BLaER1 treated with 17β-estradiol and CSF1 and Interleukin-3, amounts not matched to agents 10 nM and 100 nM (cell line): ENCODE data around the gene ALAS2.
"Not testable (repeated sequence)": the region's sequence is repeated elsewhere in the genome, so short reads cannot be mapped to it uniquely, and the experiment has no call there.

Experiments
- H3K27ac ChIP-seq, 11 experiments: shearing (Covaris generic); formaldehyde crosslinking; 2 replicates each; pipeline ENCODE4 v1.8.1; 2022
- H3K27me3 ChIP-seq, 11 experiments: shearing (Covaris generic); formaldehyde crosslinking; 2 replicates each; pipeline ENCODE4 v1.8.1; 2022
- H3K36me3 ChIP-seq, 11 experiments: shearing (Covaris generic); formaldehyde crosslinking; 2 replicates each; pipeline ENCODE4 v1.8.1; 2022
- H3K4me1 ChIP-seq, 10 experiments: shearing (Covaris generic); formaldehyde crosslinking; 2 replicates each; pipeline ENCODE4 v1.8.1; 2022
- H3K4me2 ChIP-seq, 11 experiments: shearing (Covaris generic); formaldehyde crosslinking; 2 replicates each; pipeline ENCODE4 v1.8.1; 2022
- H3K4me3 ChIP-seq, 10 experiments: shearing (Covaris generic); formaldehyde crosslinking; 2 replicates each; pipeline ENCODE4 v1.8.1; 2022
- H3K9ac ChIP-seq, 11 experiments: shearing (Covaris generic); formaldehyde crosslinking; 2 replicates each; pipeline ENCODE4 v1.8.1; 2022
- H3K9me3 ChIP-seq, 11 experiments: shearing (Covaris generic); formaldehyde crosslinking; replicated peaks in 1 of 11; 2 replicates each; pipeline ENCODE4 v1.8.1; 2022
- H4K20me1 ChIP-seq, 11 experiments: shearing (Covaris generic); formaldehyde crosslinking; 2 replicates each; pipeline ENCODE4 v1.8.1; 2022
- Cebpa-rat ChIP-seq, 11 experiments: shearing (Covaris generic); IDR thresholded peaks; 2 replicates each; pipeline ENCODE4 v1.8.1; 2022

ALAS2 gene

DNA sequence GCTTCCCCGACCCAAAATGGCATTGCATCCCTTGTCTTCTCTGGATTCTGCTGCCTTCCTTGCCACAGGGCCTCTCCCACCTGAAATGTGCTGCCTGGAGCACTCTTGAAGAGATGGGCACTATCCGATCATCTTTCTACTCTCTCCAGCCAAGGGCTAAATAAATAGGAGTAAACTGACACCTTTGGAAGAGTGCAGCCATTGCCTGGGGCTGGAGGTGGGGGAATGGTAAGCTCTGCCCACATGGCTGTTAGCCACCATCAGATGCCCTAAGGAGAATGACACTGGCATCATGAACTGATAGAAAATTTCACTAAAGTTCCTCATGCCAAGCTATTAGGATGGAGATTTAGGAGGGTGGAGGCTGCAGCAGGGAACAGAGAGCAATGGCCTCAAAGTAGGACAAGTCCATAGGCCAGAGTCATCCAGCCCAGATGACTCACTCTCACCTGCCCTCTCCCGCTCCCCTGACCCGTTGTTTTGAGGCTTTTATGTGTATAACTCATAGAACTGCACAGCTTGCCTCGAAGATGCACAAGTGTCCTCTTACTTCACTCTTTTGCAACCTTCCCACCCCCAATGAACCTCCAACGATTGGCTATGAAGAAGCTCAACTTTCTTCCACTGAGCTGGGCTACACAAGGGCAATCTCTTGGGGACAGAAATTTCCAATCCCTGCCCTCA is 36.0 kb downstream of the ALAS2 start:
- no peak overlapping the region for H3K9ac ChIP-seq
- no peak overlapping the region for H3K4me3 ChIP-seq
- peaks cover 3 to 21% (median 10%) of the 10 kb centered on the region in 10 experiments; a peak in 13 of 20 replicates for H3K4me1 ChIP-seq
- peak overlapping the region in 7 of 11 experiments; percentile 0 to 48 (median 19); a peak in 11 of 22 replicates for H3K4me2 ChIP-seq
- no peak overlapping the region for H3K27ac ChIP-seq
- no peaks in the 10 kb centered on the region for H3K36me3 ChIP-seq
- no peak for TF ChIP-seq Cebpa-rat (IDR thresholded peaks at IDR 0.05)
- peaks cover 95 to 100% (median 99%) of the 10 kb centered on the region in 11 experiments for H3K27me3 ChIP-seq
- H3K9me3 ChIP-seq, result peaks cover 0 to 2% (median 0%) of the 10 kb centered on the region in 11 experiments; a peak in 2 of 22 replicates
- H4K20me1 ChIP-seq, result peaks cover 0 to 11% (median 0%) of the 10 kb centered on the region in 11 experiments; a peak in 2 of 22 replicates

- Histone ChIP-seq H3K36me3 (no peaks in the 10 kb centered on the region), H3K4me2 (peak within 1 kb of the TSS in 7 of 11 experiments; percentile 0 to 48 (median 19); a peak in 10 of 22 replicates), H3K4me3 (no peak within 1 kb of the TSS), H3K27ac (no peak within 1 kb of the TSS), H3K27me3 (peaks cover 95 to 100% (median 99%) of the 10 kb centered on the region in 11 experiments), H3K4me1 (peaks cover under 1 to 17% (median 6%) of the 10 kb centered on the region in 10 experiments; a peak in 13 of 20 replicates), H3K9ac (no peak within 1 kb of the TSS), H3K9me3 (no peaks in the 10 kb centered on the region), H4K20me1 (peaks cover 0 to 11% (median 0%) of the 10 kb centered on the region in 11 experiments; a peak in 2 of 22 replicates)
- TF ChIP-seq Cebpa-rat (IDR thresholded peaks at IDR 0.05), result no peak
These were observed 36.7 kb downstream of the ALAS2 start, which contains the start of gene PFKFB1 for GRCh38 chrX:54994099-54994498. TSS of gene PFKFB1 (minus strand) at chrX:54994188. CDS start at chrX:54994007, 181 bp downstream.

DNA sequence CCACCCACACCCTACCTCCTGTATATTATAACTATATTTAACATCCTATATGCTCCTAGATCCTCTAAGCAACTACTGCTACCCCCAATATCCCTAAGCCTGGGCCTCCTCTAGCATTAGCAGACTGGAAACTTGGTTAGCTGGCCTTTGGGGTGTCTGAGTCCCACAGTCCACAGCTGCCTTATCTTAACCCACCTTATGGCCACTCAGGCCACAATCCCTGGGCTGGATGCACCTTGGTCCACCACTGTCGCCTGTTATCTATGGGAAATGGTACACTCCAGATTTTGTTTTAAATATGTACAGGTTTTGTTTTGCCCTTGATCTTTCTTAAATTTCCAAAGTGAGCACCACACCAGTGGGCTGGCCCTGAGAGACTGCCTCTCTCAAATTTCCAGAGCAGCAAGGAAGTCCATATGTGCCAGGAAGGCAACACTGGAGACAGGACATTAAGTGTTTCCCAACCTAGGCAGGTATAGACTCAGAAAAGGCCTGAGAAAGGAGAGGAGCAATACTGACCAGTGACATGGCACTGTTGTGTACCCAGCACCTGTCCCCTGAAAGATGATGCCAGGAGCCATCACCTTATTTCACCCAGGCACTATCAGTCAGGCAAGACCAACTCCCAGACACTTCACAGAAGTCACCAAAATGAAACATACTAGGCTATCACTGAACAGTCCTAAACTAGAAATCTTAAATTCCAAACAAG is 37.7 kb downstream of the ALAS2 start:
- no peak overlapping the region for H3K4me2 ChIP-seq
- peaks cover 0 to 14% (median 4%) of the 10 kb centered on the region in 10 experiments; a peak in 6 of 20 replicates for H3K4me1 ChIP-seq
- no peaks in the 10 kb centered on the region for H3K36me3 ChIP-seq
- no peak overlapping the region for H3K4me3 ChIP-seq
- H3K9ac ChIP-seq, result no peak overlapping the region
- no peak for TF ChIP-seq Cebpa-rat (IDR thresholded peaks at IDR 0.05)
- no peaks in the 10 kb centered on the region for H3K9me3 ChIP-seq
- peaks cover 0 to 5% (median 0%) of the 10 kb centered on the region in 11 experiments; a peak in 1 of 22 replicates for H4K20me1 ChIP-seq
- peaks cover 96 to 100% (median 99%) of the 10 kb centered on the region in 11 experiments for H3K27me3 ChIP-seq
- no peak overlapping the region for H3K27ac ChIP-seq

DNA sequence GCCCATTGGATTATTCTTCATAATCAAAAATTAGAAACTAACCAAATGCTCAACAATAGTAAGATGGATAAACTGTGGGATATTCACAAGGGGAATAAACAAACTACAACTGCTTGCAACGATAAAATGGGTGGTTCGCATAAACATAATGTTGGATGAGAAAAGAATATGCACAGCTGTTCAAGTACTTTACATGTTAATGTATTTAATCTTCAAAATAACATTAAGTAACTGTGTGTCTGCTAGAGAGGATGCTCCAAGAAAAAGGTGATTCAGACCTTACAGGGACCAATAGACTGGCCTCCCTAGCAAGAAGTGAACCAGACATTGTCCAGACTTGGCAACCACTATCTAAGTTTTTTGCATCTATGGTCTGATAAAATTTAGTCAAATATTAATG is 39.1 kb downstream of the ALAS2 start:
- H3K36me3 ChIP-seq, result no peaks in the 10 kb centered on the region
- H3K9me3 ChIP-seq, result no peaks in the 10 kb centered on the region
- H3K9ac ChIP-seq, result no peak overlapping the region
- no peak overlapping the region for H3K4me2 ChIP-seq
- peaks cover 0 to 14% (median 4%) of the 10 kb centered on the region in 10 experiments; a peak in 6 of 20 replicates for H3K4me1 ChIP-seq
- H4K20me1 ChIP-seq, result no peaks in the 10 kb centered on the region
- no peak overlapping the region for H3K27ac ChIP-seq
- no peak for TF ChIP-seq Cebpa-rat (IDR thresholded peaks at IDR 0.05)
- no peak overlapping the region for H3K4me3 ChIP-seq
- peaks cover 88 to 100% (median 96%) of the 10 kb centered on the region in 11 experiments for H3K27me3 ChIP-seq

GRCh38 chrX:54983306-54983705 is 47.5 kb downstream of the ALAS2 start:
- not testable (repeated sequence) for H3K4me1 ChIP-seq, H3K36me3 ChIP-seq, H4K20me1 ChIP-seq, H3K4me2 ChIP-seq, H3K4me3 ChIP-seq, H3K27ac ChIP-seq, H3K9ac ChIP-seq
- peaks cover 59 to 97% (median 86%) of the 10 kb centered on the region in 11 experiments for H3K27me3 ChIP-seq
- peaks cover 8 to 18% (median 14%) of the 10 kb centered on the region in 11 experiments; a peak in 19 of 22 replicates for H3K9me3 ChIP-seq

GRCh38 chrX:54980334-54980733 is 50.4 kb downstream of the ALAS2 start:
- Histone ChIP-seq H3K9ac (no peak overlapping the region), H3K27ac (no peak overlapping the region), H3K36me3 (no peaks in the 10 kb centered on the region)

GRCh38 chrX:54979432-54979831 is 51.3 kb downstream of the ALAS2 start:
- Histone ChIP-seq H3K27ac (no peak overlapping the region), H3K27me3 (peaks cover 60 to 94% (median 84%) of the 10 kb centered on the region in 11 experiments), H3K9ac (no peak overlapping the region), H3K4me2 (no peak overlapping the region), H3K36me3 (no peaks in the 10 kb centered on the region), H4K20me1 (no peaks in the 10 kb centered on the region), H3K4me3 (no peak overlapping the region), H3K4me1 (no peaks in the 10 kb centered on the region), H3K9me3 (peaks cover 8 to 21% (median 12%) of the 10 kb centered on the region in 11 experiments; a peak in 19 of 22 replicates)
- no peak for TF ChIP-seq Cebpa-rat (IDR thresholded peaks at IDR 0.05)

More at GRCh38 chrX:54980334-54980733, 50.4 kb downstream of the ALAS2 start:
- H4K20me1 ChIP-seq, result no peaks in the 10 kb centered on the region
- H3K4me2 ChIP-seq, result no peak overlapping the region
- peaks cover 60 to 94% (median 84%) of the 10 kb centered on the region in 11 experiments for H3K27me3 ChIP-seq
- no peak overlapping the region for H3K4me3 ChIP-seq
- H3K4me1 ChIP-seq, result no peaks in the 10 kb centered on the region
- peaks cover 8 to 18% (median 14%) of the 10 kb centered on the region in 11 experiments; a peak in 19 of 22 replicates for H3K9me3 ChIP-seq
- TF ChIP-seq Cebpa-rat (IDR thresholded peaks at IDR 0.05), result no peak

- TF ChIP-seq Cebpa-rat (IDR thresholded peaks at IDR 0.05), result no peak
- Histone ChIP-seq H3K4me3 (no peak overlapping the region), H3K27me3 (peaks cover 57 to 92% (median 80%) of the 10 kb centered on the region in 11 experiments), H4K20me1 (no peaks in the 10 kb centered on the region), H3K9me3 (peaks cover 4 to 21% (median 5%) of the 10 kb centered on the region in 11 experiments; a peak in 18 of 22 replicates), H3K4me1 (no peaks in the 10 kb centered on the region), H3K27ac (no peak overlapping the region), H3K36me3 (no peaks in the 10 kb centered on the region), H3K4me2 (no peak overlapping the region), H3K9ac (no peak overlapping the region)
These were observed 52.3 kb downstream of the ALAS2 start for GRCh38 chrX:54978448-54978847.

- Histone ChIP-seq H3K27me3 (peaks cover 51 to 83% (median 70%) of the 10 kb centered on the region in 11 experiments), H3K9me3 (peaks cover 0 to 16% (median 0%) of the 10 kb centered on the region in 11 experiments; a peak in 5 of 22 replicates), H3K4me3 (no peak overlapping the region), H3K9ac (no peak overlapping the region), H3K36me3 (no peaks in the 10 kb centered on the region), H4K20me1 (no peaks in the 10 kb centered on the region), H3K4me1 (no peaks in the 10 kb centered on the region), H3K4me2 (no peak overlapping the region), H3K27ac (no peak overlapping the region)
- no peak for TF ChIP-seq Cebpa-rat (IDR thresholded peaks at IDR 0.05)
These were observed 53.4 kb downstream of the ALAS2 start for GRCh38 chrX:54977387-54977786.
